Mesenchymal stem cell (in vitro differentiated cells and primary cell): ENCODE measurements around the gene SUCO.
"Not testable (repeated sequence)": the region's sequence is repeated elsewhere in the genome, so short reads cannot be mapped to it uniquely, and the experiment has no call there.

ENCODE experiments used
- DNase-seq: peaks from one replicate; pipeline ENCODE4 v3.0.0-alpha.2; 2013
- H2AFZ ChIP-seq: one replicate; pipeline ENCODE4 v1.6.1; 2013; ENCODE audit warnings: low read depth, mild to moderate bottlenecking, control low read depth, inconsistent platforms, low read length, moderate library complexity
- H2AK5ac ChIP-seq: 2 replicates; pipeline ENCODE4 v1.6.1; 2013; ENCODE audit warnings: low read length, moderate library complexity, mild to moderate bottlenecking, inconsistent platforms; ENCODE audit not compliant: severe bottlenecking
- H2BK120ac ChIP-seq: one replicate; pipeline ENCODE4 v1.6.1; 2013; ENCODE audit warnings: low read depth, mild to moderate bottlenecking, inconsistent platforms, low read length, moderate library complexity
- H2BK12ac ChIP-seq, 2 experiments: one replicate each; pipeline ENCODE4 v1.6.1; 2013; ENCODE audit warnings: inconsistent platforms in 2 of 2, low read length in 2 of 2, mild to moderate bottlenecking in 2 of 2, moderate library complexity in 2 of 2, control low read depth in 1 of 2
- H2BK15ac ChIP-seq: one replicate; pipeline ENCODE4 v1.6.1; 2013; ENCODE audit warnings: mild to moderate bottlenecking, low read depth, inconsistent platforms; ENCODE audit not compliant: poor library complexity, severe bottlenecking
- H2BK5ac ChIP-seq: 2 replicates; pipeline ENCODE4 v1.6.1; 2013; ENCODE audit warnings: low read depth, mild to moderate bottlenecking, low read length, control low read depth, inconsistent platforms; ENCODE audit not compliant: poor library complexity, severe bottlenecking
- H3K14ac ChIP-seq, 2 experiments: one replicate each; pipeline ENCODE4 v1.6.1; 2013; ENCODE audit warnings: inconsistent platforms in 2 of 2, low read length in 2 of 2, control low read depth in 1 of 2, mild to moderate bottlenecking in 1 of 2, moderate library complexity in 1 of 2
- H3K18ac ChIP-seq, 2 experiments: one replicate each; pipeline ENCODE4 v1.6.1; 2013; ENCODE audit warnings: inconsistent platforms in 2 of 2, low read length in 2 of 2, control low read depth in 1 of 2, low read depth in 1 of 2, mild to moderate bottlenecking in 1 of 2
- H3K23ac ChIP-seq, 2 experiments: one replicate each; pipeline ENCODE4 v1.6.1; 2013; ENCODE audit warnings: inconsistent platforms in 2 of 2, low read length in 2 of 2, mild to moderate bottlenecking in 2 of 2, moderate library complexity in 2 of 2, control low read depth in 1 of 2
- H3K27ac ChIP-seq: 2 replicates; pipeline ENCODE4 v1.5.1; 2013; ENCODE audit warnings: mild to moderate bottlenecking, moderate library complexity, low read length, control low read depth, inconsistent platforms; ENCODE audit not compliant: poor library complexity, severe bottlenecking
- H3K27me3 ChIP-seq, 2 experiments: 2 replicates each; pipeline versions ENCODE4 v1.6.1 to v1.7.0; 2013; ENCODE audit warnings: low read length in 2 of 2, mild to moderate bottlenecking in 2 of 2, moderate library complexity in 2 of 2, control low read depth in 1 of 2, inconsistent platforms in 1 of 2; ENCODE audit not compliant: control insufficient read depth in 1 of 2, insufficient read depth in 1 of 2
- H3K36me3 ChIP-seq, 2 experiments: 2 replicates each; pipeline versions ENCODE4 v1.6.1 to v1.7.0; 2013; ENCODE audit warnings: low read length in 2 of 2, control low read depth in 1 of 2, inconsistent platforms in 1 of 2, low read depth in 1 of 2, mild to moderate bottlenecking in 1 of 2; ENCODE audit not compliant: insufficient read depth in 2 of 2, control insufficient read depth in 1 of 2
- H3K4ac ChIP-seq, 2 experiments: one replicate each; pipeline ENCODE4 v1.6.1; 2013; ENCODE audit warnings: inconsistent platforms in 2 of 2, low read length in 2 of 2, mild to moderate bottlenecking in 2 of 2, moderate library complexity in 2 of 2, control low read depth in 1 of 2, low read depth in 1 of 2
- H3K4me1 ChIP-seq: 2 replicates; pipeline ENCODE4 v1.6.1; 2013; ENCODE audit warnings: low read depth, low read length, control low read depth; ENCODE audit not compliant: control insufficient read depth, insufficient read depth
- H3K4me2 ChIP-seq: 2 replicates; pipeline ENCODE4 v1.6.1; 2013; ENCODE audit warnings: low read length, mild to moderate bottlenecking, inconsistent platforms; ENCODE audit not compliant: poor library complexity, severe bottlenecking
- H3K4me3 ChIP-seq, 2 experiments: 2 replicates each; pipeline versions ENCODE4 v1.5.1 to v1.7.0; 2013; ENCODE audit warnings: low read length in 2 of 2, mild to moderate bottlenecking in 2 of 2, control low read depth in 1 of 2, low read depth in 1 of 2; ENCODE audit not compliant: insufficient read depth in 1 of 2
- H3K79me1 ChIP-seq: replicated peaks from 2 replicates; pipeline ENCODE4 v1.6.1; 2013; ENCODE audit warnings: mild to moderate bottlenecking, control low read depth, low read length, inconsistent platforms; ENCODE audit not compliant: poor library complexity, severe bottlenecking
- H3K9ac ChIP-seq: 2 replicates; pipeline ENCODE4 v1.7.0; 2013; ENCODE audit warnings: mild to moderate bottlenecking, low read length, moderate library complexity
- H3K9me3 ChIP-seq: 2 replicates; pipeline ENCODE4 v1.7.0; 2013; ENCODE audit warnings: mild to moderate bottlenecking, low read length; ENCODE audit not compliant: control insufficient read depth
- H4K8ac ChIP-seq: one replicate; pipeline ENCODE4 v1.6.1; 2013; ENCODE audit warnings: inconsistent platforms, mild to moderate bottlenecking, low read length, moderate library complexity
- H4K91ac ChIP-seq: one replicate; pipeline ENCODE4 v1.6.1; 2013; ENCODE audit warnings: mild to moderate bottlenecking, low read length, inconsistent platforms
- WGBS: methylation state at CpG from one replicate; pipeline ENCODE4 v1.1.7; 2013; ENCODE audit warnings: mixed read lengths; 5-methylcytosine and 5-hydroxymethylcytosine counted together

SUCO gene

GRCh38 chr1:172613294-172613693 lies 80.3 kb downstream of the SUCO start:
- Histone ChIP-seq H3K4me3 (no peak overlapping the region), H2AFZ (no peak overlapping the region), H3K79me1 (peaks cover 1% of the 10 kb centered on the region), H3K27me3 (no peaks in the 10 kb centered on the region), H2BK12ac (no peak overlapping the region), H3K9me3 (peaks cover 19% of the 10 kb centered on the region), H3K23ac (no peak overlapping the region), H3K14ac (no peak overlapping the region), H3K9ac (no peak overlapping the region), H3K27ac (no peak overlapping the region), H4K8ac (no peak overlapping the region), H3K36me3 (peaks cover 0 to 28% of the 10 kb centered on the region in 2 experiments), H3K18ac (no peak overlapping the region), H2BK15ac (no peak overlapping the region), H3K4ac (no peak overlapping the region), H3K4me2 (no peak overlapping the region), H2AK5ac (no peak overlapping the region), H2BK5ac (no peak overlapping the region), H3K4me1 (no peaks in the 10 kb centered on the region), H4K91ac (no peak overlapping the region), H2BK120ac (no peak overlapping the region)
- WGBS, result 100% methylated on average over 1 of the region's 2 CpGs
- no peak for DNase-seq

DNA sequence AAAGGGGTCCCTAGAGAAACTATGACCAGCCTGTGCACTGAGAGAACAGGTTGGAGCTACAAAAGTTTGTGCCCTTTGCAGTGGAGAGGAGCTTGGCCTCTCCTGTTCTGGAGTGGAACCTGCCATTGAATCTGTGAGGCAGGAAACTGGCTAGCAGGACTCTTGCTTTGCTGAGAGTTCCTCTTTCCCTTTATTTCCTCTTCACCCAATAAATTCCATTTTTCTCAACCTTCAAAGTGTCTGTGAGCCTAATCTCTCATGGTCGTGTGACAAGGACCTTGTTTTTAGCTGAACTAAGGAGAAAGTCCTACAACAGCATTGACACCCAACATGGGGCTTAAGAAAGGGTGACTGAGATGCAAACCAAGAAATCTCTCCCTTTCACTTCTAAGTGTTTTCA lies 83.2 kb downstream of the SUCO start:
- Histone ChIP-seq H3K27ac (no peak overlapping the region), H2BK5ac (no peak overlapping the region), H2BK120ac (no peak overlapping the region), H2AK5ac (no peak overlapping the region), H4K8ac (no peak overlapping the region), H3K9ac (no peak overlapping the region), H2BK12ac (no peak overlapping the region), H4K91ac (no peak overlapping the region), H3K23ac (no peak overlapping the region), H2BK15ac (no peak overlapping the region), H3K9me3 (peaks cover 40% of the 10 kb centered on the region), H3K36me3 (peaks cover 0 to 8% of the 10 kb centered on the region in 2 experiments), H3K14ac (no peak overlapping the region), H3K4me2 (no peak overlapping the region), H3K4ac (no peak overlapping the region), H3K4me1 (no peaks in the 10 kb centered on the region), H3K4me3 (no peak overlapping the region), H3K79me1 (no peaks in the 10 kb centered on the region), H3K27me3 (no peaks in the 10 kb centered on the region), H3K18ac (no peak overlapping the region), H2AFZ (no peak overlapping the region)
- DNase-seq, result no peak
- 100% methylated on average over 1 of the region's 1 CpG for WGBS

GRCh38 chr1:172616636-172617035 lies 83.7 kb downstream of the SUCO start:
- Histone ChIP-seq H3K4me2 (no peak overlapping the region), H3K4me3 (no peak overlapping the region), H3K36me3 (peaks cover 0 to 4% of the 10 kb centered on the region in 2 experiments), H2BK15ac (no peak overlapping the region), H3K23ac (no peak overlapping the region), H3K4me1 (no peaks in the 10 kb centered on the region), H3K18ac (no peak overlapping the region), H2AK5ac (no peak overlapping the region), H2BK5ac (no peak overlapping the region), H2AFZ (no peak overlapping the region), H3K27ac (no peak overlapping the region), H2BK12ac (no peak overlapping the region), H3K27me3 (no peaks in the 10 kb centered on the region), H3K9me3 (peaks cover 44% of the 10 kb centered on the region), H2BK120ac (no peak overlapping the region), H3K4ac (no peak overlapping the region), H3K9ac (no peak overlapping the region), H3K79me1 (no peaks in the 10 kb centered on the region), H4K91ac (no peak overlapping the region), H3K14ac (no peak overlapping the region), H4K8ac (no peak overlapping the region)
- WGBS, result 83% methylated on average over 3 of the region's 3 CpGs
- DNase-seq, result no peak

DNA sequence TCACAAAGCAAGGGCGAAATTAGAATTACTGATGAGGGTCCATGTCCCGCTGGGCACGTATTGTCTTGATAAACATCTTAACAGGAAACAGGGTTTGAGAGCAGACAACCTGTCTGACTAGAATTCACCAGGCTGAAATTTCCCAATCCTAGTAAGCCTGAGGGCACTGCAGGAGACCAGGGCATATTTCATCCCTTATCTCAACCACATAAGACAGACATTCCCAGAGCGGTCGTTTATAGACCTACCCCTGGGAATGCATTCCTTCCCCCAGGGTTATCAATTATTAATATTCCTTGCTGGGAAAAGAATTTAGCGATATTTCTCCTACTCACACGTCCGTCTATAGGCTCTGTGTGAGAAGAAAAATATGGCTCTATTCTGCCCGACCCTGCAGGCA lies 87.7 kb downstream of the SUCO start:
- not testable (repeated sequence) for H3K79me1 ChIP-seq, H2AFZ ChIP-seq, H2BK12ac ChIP-seq, H2BK15ac ChIP-seq, H3K14ac ChIP-seq, H3K18ac ChIP-seq, H4K91ac ChIP-seq, H4K8ac ChIP-seq, H2BK120ac ChIP-seq, H3K4ac ChIP-seq, H3K36me3 ChIP-seq, H3K23ac ChIP-seq, H3K9ac ChIP-seq, H3K4me2 ChIP-seq, DNase-seq, H3K4me1 ChIP-seq, H3K27ac ChIP-seq, H3K27me3 ChIP-seq, H2AK5ac ChIP-seq, H3K4me3 ChIP-seq, H2BK5ac ChIP-seq
- 89% methylated on average over 9 of the region's 9 CpGs for WGBS
- H3K9me3 ChIP-seq, result peaks cover 44% of the 10 kb centered on the region
